BLaER1 treated with 17β-estradiol and CSF1 and Interleukin-3, amounts not matched to agents 10 nM and 100 nM (cell line): ENCODE results near the gene SLIT3.

Source experiments
- H3K27ac ChIP-seq, 11 experiments: shearing (Covaris generic); formaldehyde crosslinking; 2 replicates each; pipeline ENCODE4 v1.8.1; 2022
- H3K27me3 ChIP-seq, 11 experiments: shearing (Covaris generic); formaldehyde crosslinking; 2 replicates each; pipeline ENCODE4 v1.8.1; 2022
- H3K36me3 ChIP-seq, 11 experiments: shearing (Covaris generic); formaldehyde crosslinking; 2 replicates each; pipeline ENCODE4 v1.8.1; 2022
- H3K4me1 ChIP-seq, 10 experiments: shearing (Covaris generic); formaldehyde crosslinking; 2 replicates each; pipeline ENCODE4 v1.8.1; 2022
- H3K4me2 ChIP-seq, 11 experiments: shearing (Covaris generic); formaldehyde crosslinking; 2 replicates each; pipeline ENCODE4 v1.8.1; 2022
- H3K4me3 ChIP-seq, 10 experiments: shearing (Covaris generic); formaldehyde crosslinking; 2 replicates each; pipeline ENCODE4 v1.8.1; 2022
- H3K9ac ChIP-seq, 11 experiments: shearing (Covaris generic); formaldehyde crosslinking; 2 replicates each; pipeline ENCODE4 v1.8.1; 2022
- H3K9me3 ChIP-seq, 11 experiments: shearing (Covaris generic); formaldehyde crosslinking; replicated peaks in 1 of 11; 2 replicates each; pipeline ENCODE4 v1.8.1; 2022
- H4K20me1 ChIP-seq, 11 experiments: shearing (Covaris generic); formaldehyde crosslinking; 2 replicates each; pipeline ENCODE4 v1.8.1; 2022
- Cebpa-rat ChIP-seq, 11 experiments: shearing (Covaris generic); IDR thresholded peaks; 2 replicates each; pipeline ENCODE4 v1.8.1; 2022

The SLIT3 gene

GRCh38 chr5:169072233-169072632 lies 228.7 kb downstream of the SLIT3 start:
- no peak for TF ChIP-seq Cebpa-rat (IDR thresholded peaks at IDR 0.05)
- Histone ChIP-seq H3K4me1 (no peaks in the 10 kb centered on the region), H3K9ac (no peak overlapping the region), H3K27me3 (no peaks in the 10 kb centered on the region), H3K9me3 (peaks cover 0 to 14% (median 9%) of the 10 kb centered on the region in 11 experiments; a peak in 6 of 22 replicates), H3K36me3 (no peaks in the 10 kb centered on the region), H3K4me3 (no peak overlapping the region), H4K20me1 (no peaks in the 10 kb centered on the region), H3K4me2 (no peak overlapping the region), H3K27ac (no peak overlapping the region)

- H3K27ac ChIP-seq, result no peak overlapping the region
Observed at GRCh38 chr5:169070413-169070812, 230.5 kb downstream of the SLIT3 start.

GRCh38 chr5:169067751-169068173 lies 233.2 kb downstream of the SLIT3 start:
- Histone ChIP-seq H3K36me3 (no peaks in the 10 kb centered on the region), H3K27me3 (no peaks in the 10 kb centered on the region), H4K20me1 (no peaks in the 10 kb centered on the region), H3K9me3 (no peaks in the 10 kb centered on the region; a peak in 1 of 22 replicates), H3K4me2 (no peak overlapping the region), H3K4me1 (no peaks in the 10 kb centered on the region), H3K9ac (no peak overlapping the region), H3K4me3 (no peak overlapping the region), H3K27ac (no peak overlapping the region)
- no peak for TF ChIP-seq Cebpa-rat (IDR thresholded peaks at IDR 0.05)

More at GRCh38 chr5:169070413-169070812, 230.5 kb downstream of the SLIT3 start:
- peaks cover 0 to 14% (median 9%) of the 10 kb centered on the region in 11 experiments; a peak in 6 of 22 replicates for H3K9me3 ChIP-seq
- H3K4me2 ChIP-seq, result no peak overlapping the region
- no peak overlapping the region for H3K9ac ChIP-seq
- no peaks in the 10 kb centered on the region for H4K20me1 ChIP-seq
- H3K27me3 ChIP-seq, result no peaks in the 10 kb centered on the region
- TF ChIP-seq Cebpa-rat (IDR thresholded peaks at IDR 0.05), result no peak
- H3K4me1 ChIP-seq, result no peaks in the 10 kb centered on the region
- no peak overlapping the region for H3K4me3 ChIP-seq
- no peaks in the 10 kb centered on the region for H3K36me3 ChIP-seq

- H3K9me3 ChIP-seq, result no peaks in the 10 kb centered on the region
- H3K27ac ChIP-seq, result no peak overlapping the region
- H3K9ac ChIP-seq, result no peak overlapping the region
- no peak overlapping the region for H3K4me2 ChIP-seq
- TF ChIP-seq Cebpa-rat (IDR thresholded peaks at IDR 0.05), result no peak
- H3K4me1 ChIP-seq, result no peaks in the 10 kb centered on the region
- no peaks in the 10 kb centered on the region for H4K20me1 ChIP-seq
- no peak overlapping the region for H3K4me3 ChIP-seq
- H3K36me3 ChIP-seq, result no peaks in the 10 kb centered on the region
- no peaks in the 10 kb centered on the region for H3K27me3 ChIP-seq
Observed at GRCh38 chr5:169065400-169065799, 235.5 kb downstream of the SLIT3 start.

- no peaks in the 10 kb centered on the region for H3K27me3 ChIP-seq
- TF ChIP-seq Cebpa-rat (IDR thresholded peaks at IDR 0.05), result no peak
- H3K36me3 ChIP-seq, result no peaks in the 10 kb centered on the region
- H3K9me3 ChIP-seq, result no peaks in the 10 kb centered on the region
- H4K20me1 ChIP-seq, result no peaks in the 10 kb centered on the region
- no peaks in the 10 kb centered on the region for H3K4me1 ChIP-seq
- H3K4me3 ChIP-seq, result no peak overlapping the region
- H3K27ac ChIP-seq, result no peak overlapping the region
- H3K9ac ChIP-seq, result no peak overlapping the region
- H3K4me2 ChIP-seq, result no peak overlapping the region
Observed at GRCh38 chr5:169064093-169064492, 236.8 kb downstream of the SLIT3 start.

GRCh38 chr5:169063316-169063953 lies 237.5 kb downstream of the SLIT3 start:
- Histone ChIP-seq H3K27me3 (no peaks in the 10 kb centered on the region), H3K4me2 (no peak overlapping the region)

GRCh38 chr5:169062690-169063089 lies 238.2 kb downstream of the SLIT3 start:
- no peak for TF ChIP-seq Cebpa-rat (IDR thresholded peaks at IDR 0.05)
- Histone ChIP-seq H3K4me2 (no peak overlapping the region), H4K20me1 (no peaks in the 10 kb centered on the region), H3K9me3 (no peaks in the 10 kb centered on the region), H3K27ac (no peak overlapping the region), H3K27me3 (no peaks in the 10 kb centered on the region), H3K9ac (no peak overlapping the region), H3K36me3 (no peaks in the 10 kb centered on the region), H3K4me3 (no peak overlapping the region), H3K4me1 (no peaks in the 10 kb centered on the region)

More at GRCh38 chr5:169063316-169063953, 237.5 kb downstream of the SLIT3 start:
- Histone ChIP-seq H3K27ac (no peak overlapping the region), H3K9me3 (no peaks in the 10 kb centered on the region), H3K4me3 (no peak overlapping the region), H3K4me1 (no peaks in the 10 kb centered on the region), H4K20me1 (no peaks in the 10 kb centered on the region), H3K9ac (no peak overlapping the region), H3K36me3 (no peaks in the 10 kb centered on the region)
- no peak for TF ChIP-seq Cebpa-rat (IDR thresholded peaks at IDR 0.05)

- Histone ChIP-seq H3K27ac (no peak overlapping the region), H3K4me3 (no peak overlapping the region), H3K4me2 (no peak overlapping the region), H3K36me3 (no peaks in the 10 kb centered on the region), H3K9ac (no peak overlapping the region), H3K4me1 (peaks cover 0 to 24% (median 17%) of the 10 kb centered on the region in 10 experiments; a peak in 15 of 20 replicates), H3K9me3 (no peaks in the 10 kb centered on the region), H3K27me3 (no peaks in the 10 kb centered on the region), H4K20me1 (no peaks in the 10 kb centered on the region)
- TF ChIP-seq Cebpa-rat (IDR thresholded peaks at IDR 0.05), result no peak
Observed at GRCh38 chr5:169054506-169054905, 246.4 kb downstream of the SLIT3 start.

GRCh38 chr5:169052207-169052606 lies 248.7 kb downstream of the SLIT3 start:
- peak overlapping the region in 6 of 11 experiments; percentile 40 to 70 (median 61); a peak in 6 of 22 replicates for H3K4me2 ChIP-seq
- TF ChIP-seq Cebpa-rat (IDR thresholded peaks at IDR 0.05), result no peak
- no peaks in the 10 kb centered on the region for H4K20me1 ChIP-seq
- no peaks in the 10 kb centered on the region for H3K9me3 ChIP-seq
- H3K9ac ChIP-seq, result no peak overlapping the region
- no peaks in the 10 kb centered on the region for H3K27me3 ChIP-seq
- H3K27ac ChIP-seq, result no peak overlapping the region
- peaks cover 0 to 24% (median 17%) of the 10 kb centered on the region in 10 experiments; a peak in 15 of 20 replicates for H3K4me1 ChIP-seq
- no peak overlapping the region for H3K4me3 ChIP-seq
- H3K36me3 ChIP-seq, result no peaks in the 10 kb centered on the region

- Histone ChIP-seq H3K9me3 (no peaks in the 10 kb centered on the region), H3K9ac (no peak overlapping the region), H3K36me3 (no peaks in the 10 kb centered on the region), H3K4me1 (peaks cover 0 to 24% (median 17%) of the 10 kb centered on the region in 10 experiments; a peak in 15 of 20 replicates), H4K20me1 (no peaks in the 10 kb centered on the region), H3K4me2 (peak overlapping the region in 10 of 11 experiments; percentile 1 to 70 (median 54); a peak in 17 of 22 replicates), H3K27ac (no peak overlapping the region), H3K27me3 (no peaks in the 10 kb centered on the region), H3K4me3 (no peak overlapping the region)
- TF ChIP-seq Cebpa-rat (IDR thresholded peaks at IDR 0.05), result no peak
Observed at GRCh38 chr5:169051351-169051750, 249.6 kb downstream of the SLIT3 start.
